H9 (cell line): ENCODE measurements around the gene ADAMTSL2. TPM values are rescaled to one million over a fixed set of nuclear protein-coding genes. Genes with fewer than 3 reads are reported as not detected.

Source experiments
- DNase-seq: peaks from one replicate; pipeline ENCODE4 v3.0.0-alpha.2; 2017
- H2AFZ ChIP-seq: one replicate; pipeline ENCODE4 v1.6.1; 2013; ENCODE audit warnings: mild to moderate bottlenecking, low read length, control low read depth, moderate library complexity
- H2AK5ac ChIP-seq: 2 replicates; pipeline ENCODE4 v1.6.1; 2013; ENCODE audit warnings: low read length, control low read depth, mixed read lengths; ENCODE audit not compliant: insufficient read length
- H2BK120ac ChIP-seq: one replicate; pipeline ENCODE4 v1.6.1; 2013; ENCODE audit warnings: low read depth, mild to moderate bottlenecking, low read length, control low read depth, inconsistent platforms; ENCODE audit not compliant: poor library complexity, severe bottlenecking
- H2BK12ac ChIP-seq: 2 replicates; pipeline ENCODE4 v1.6.1; 2013; ENCODE audit warnings: low read length, control low read depth, mixed read lengths, low read depth; ENCODE audit not compliant: insufficient read length
- H2BK15ac ChIP-seq: 2 replicates; pipeline ENCODE4 v1.6.1; 2013; ENCODE audit warnings: low read depth, low read length, control low read depth
- H2BK20ac ChIP-seq: one replicate; pipeline ENCODE4 v1.6.1; 2013; ENCODE audit warnings: low read depth, mild to moderate bottlenecking, low read length, control low read depth, inconsistent platforms; ENCODE audit not compliant: poor library complexity, severe bottlenecking
- H2BK5ac ChIP-seq: 2 replicates; pipeline ENCODE4 v1.6.1; 2013; ENCODE audit warnings: low read length, control low read depth, mixed read lengths; ENCODE audit not compliant: insufficient read length
- H3K14ac ChIP-seq: 2 replicates; pipeline ENCODE4 v1.6.1; 2013; ENCODE audit warnings: low read length, control low read depth; ENCODE audit not compliant: insufficient read depth
- H3K18ac ChIP-seq: 2 replicates; pipeline ENCODE4 v1.6.1; 2013; ENCODE audit warnings: low read depth, mild to moderate bottlenecking, mixed read lengths, low read length, control low read depth; ENCODE audit not compliant: insufficient read length
- H3K23ac ChIP-seq: 2 replicates; pipeline ENCODE4 v1.6.1; 2013; ENCODE audit warnings: low read length, control low read depth, mixed read lengths, low read depth; ENCODE audit not compliant: insufficient read length
- H3K23me2 ChIP-seq: 2 replicates; pipeline ENCODE4 v1.6.1; 2013; ENCODE audit warnings: low read depth, mild to moderate bottlenecking, mixed read lengths, low read length, control low read depth; ENCODE audit not compliant: insufficient read length, poor library complexity, severe bottlenecking
- H3K27ac ChIP-seq: 2 replicates; pipeline ENCODE4 v1.5.1; 2013; ENCODE audit warnings: low read length, control low read depth, mixed read lengths, low read depth; ENCODE audit not compliant: insufficient read length
- H3K27me3 ChIP-seq: 2 replicates; pipeline ENCODE4 v1.6.1; 2013; ENCODE audit warnings: low read length, control low read depth, inconsistent platforms; ENCODE audit not compliant: insufficient read depth
- H3K4ac ChIP-seq: 2 replicates; pipeline ENCODE4 v1.6.1; 2013; ENCODE audit warnings: low read depth, mild to moderate bottlenecking, control low read depth, inconsistent platforms, low read length, moderate library complexity
- H3K4me1 ChIP-seq: 2 replicates; pipeline ENCODE4 v1.6.1; 2013; ENCODE audit warnings: low read length, control low read depth, inconsistent platforms; ENCODE audit not compliant: insufficient read depth
- H3K4me2 ChIP-seq: 2 replicates; pipeline ENCODE4 v1.6.1; 2013; ENCODE audit warnings: low read length, control low read depth, mixed read lengths; ENCODE audit not compliant: insufficient read length, insufficient read depth
- H3K56ac ChIP-seq: 2 replicates; pipeline ENCODE4 v1.6.1; 2013; ENCODE audit warnings: low read depth, mild to moderate bottlenecking, mixed read lengths, low read length, control low read depth; ENCODE audit not compliant: insufficient read length
- H3K79me1 ChIP-seq: 2 replicates; pipeline ENCODE4 v1.6.1; 2013; ENCODE audit warnings: low read depth, mild to moderate bottlenecking, moderate library complexity, low read length, control low read depth, inconsistent platforms; ENCODE audit not compliant: insufficient read depth, poor library complexity, severe bottlenecking
- H3K79me2 ChIP-seq: 2 replicates; pipeline ENCODE4 v1.6.1; 2013; ENCODE audit warnings: low read length, control low read depth, inconsistent platforms; ENCODE audit not compliant: insufficient read depth
- H3K9ac ChIP-seq: 2 replicates; pipeline ENCODE4 v1.6.1; 2013; ENCODE audit warnings: low read length, control low read depth, mixed read lengths; ENCODE audit not compliant: insufficient read length; ENCODE audit errors: extremely low read depth
- H3K9me3 ChIP-seq: one replicate; pipeline ENCODE4 v1.6.1; 2013; ENCODE audit warnings: low read depth, low read length, inconsistent platforms; ENCODE audit not compliant: control insufficient read depth
- H3T11ph ChIP-seq: one replicate; pipeline ENCODE4 v1.6.1; 2013; ENCODE audit warnings: mild to moderate bottlenecking, low read length, control low read depth, inconsistent platforms
- H4K20me1 ChIP-seq: one replicate; pipeline ENCODE4 v1.6.1; 2013; ENCODE audit not compliant: control insufficient read depth, insufficient read length, insufficient read depth
- H4K5ac ChIP-seq: 2 replicates; pipeline ENCODE4 v1.6.1; 2013; ENCODE audit warnings: low read depth, mild to moderate bottlenecking, mixed read lengths, low read length, control low read depth; ENCODE audit not compliant: insufficient read length
- H4K8ac ChIP-seq: replicated peaks from 2 replicates; pipeline ENCODE4 v1.6.1; 2013; ENCODE audit warnings: low read length, control low read depth, mixed read lengths, low read depth; ENCODE audit not compliant: insufficient read length
- H4K91ac ChIP-seq: 2 replicates; pipeline ENCODE4 v1.6.1; 2013; ENCODE audit warnings: low read depth, mild to moderate bottlenecking, moderate library complexity, mixed read lengths, low read length, control low read depth; ENCODE audit not compliant: insufficient read length
- H3K27ac Mint-ChIP-seq, 3 experiments: 2 replicates in 2 of 3; 3 replicates in 1 of 3; pipeline ENCODE4 v1.8.0; 2020 to 2021; ENCODE audit warnings: mixed read lengths in 3 of 3, mild to moderate bottlenecking in 1 of 3, moderate library complexity in 1 of 3
- H3K27me3 Mint-ChIP-seq: 2 replicates; pipeline ENCODE4 v1.8.0; 2021; ENCODE audit warnings: low read depth, mild to moderate bottlenecking, moderate library complexity, mixed read lengths
- H3K36me3 Mint-ChIP-seq, 3 experiments: 2 replicates in 2 of 3; 3 replicates in 1 of 3; pipeline ENCODE4 v1.8.0; 2020 to 2021; ENCODE audit warnings: low read depth in 3 of 3, mixed read lengths in 3 of 3; ENCODE audit not compliant: insufficient read depth in 1 of 3
- H3K4me1 Mint-ChIP-seq, 2 experiments: 2 replicates each; pipeline ENCODE4 v1.8.0; 2020; ENCODE audit warnings: mixed read lengths in 2 of 2
- H3K4me3 Mint-ChIP-seq, 2 experiments: 2 replicates in 1 of 2; 3 replicates in 1 of 2; pipeline ENCODE4 v1.8.0; 2020 to 2021; ENCODE audit warnings: mild to moderate bottlenecking in 2 of 2, mixed read lengths in 2 of 2, moderate library complexity in 1 of 2
- H3K9me3 Mint-ChIP-seq, 2 experiments: 2 replicates in 1 of 2; 3 replicates in 1 of 2; pipeline ENCODE4 v1.8.0; 2020; ENCODE audit warnings: mild to moderate bottlenecking in 2 of 2, mixed read lengths in 2 of 2, moderate library complexity in 1 of 2
- CTCF ChIP-seq: fragments of 200-600 bp; sonication (generic); conservative IDR thresholded peaks from 3 replicates; pipeline ENCODE4 v1.8.0; 2021; ENCODE audit warnings: antibody characterized with exemption, mild to moderate bottlenecking
- WGBS: extraction: QIAGEN DNeasy Blood & Tissue Kit; methylation state at CpG from one replicate; pipeline ENCODE4 v1.1.7; 2013; ENCODE audit warnings: missing lambda C conversion rate, low lambda C conversion rate, mixed read lengths; ENCODE audit not compliant: insufficient read length; ENCODE audit errors: extremely low coverage; 5-methylcytosine and 5-hydroxymethylcytosine counted together
- total RNA-seq: library from RNA; stranded (reverse); gene quantifications from 2 replicates; pipeline ENCODE4 v1.2.1, GENCODE V29; 2021

ADAMTSL2 gene
- total RNA-seq, 1 experiment from 2014 or later, result 0.61 TPM

GRCh38 chr9:133494636-133495326 lies 39.7 kb upstream of the ADAMTSL2 start:
- H3K4ac ChIP-seq, result no peak overlapping the region
- H4K8ac ChIP-seq, result no peak overlapping the region
- no peak overlapping the region for H2BK5ac ChIP-seq
- H2BK12ac ChIP-seq, result no peak overlapping the region
- H3K9me3 ChIP-seq, result no peaks in the 10 kb centered on the region
- no peak overlapping the region for H3K56ac ChIP-seq
- H3K79me2 ChIP-seq, result no peaks in the 10 kb centered on the region
- H3K23ac ChIP-seq, result no peak overlapping the region
- H4K5ac ChIP-seq, result no peak overlapping the region
- H2AFZ ChIP-seq, result no peak overlapping the region
- H3K18ac ChIP-seq, result no peak overlapping the region
- no peak for DNase-seq
- H2AK5ac ChIP-seq, result no peak overlapping the region
- H3K9ac ChIP-seq, result no peak overlapping the region
- Mint-ChIP-seq H3K4me1 (no peaks in the 10 kb centered on the region), H3K27me3 (peaks cover 7% of the 10 kb centered on the region), H3K4me3 (no peak overlapping the region), H3K27ac (no peak overlapping the region), H3K36me3 (no peaks in the 10 kb centered on the region), H3K9me3 (0 out of 5 replicates have a peak, but pooled peaks cover 0 to 2% of the 10 kb centered on the region in 2 experiments)
- no peak for TF ChIP-seq CTCF
- H3K4me2 ChIP-seq, result no peak overlapping the region
- H2BK15ac ChIP-seq, result no peak overlapping the region
- WGBS, result no CpG with 5 or more reads among the region's 24 CpGs
- no peak overlapping the region for H2BK120ac ChIP-seq
- H4K91ac ChIP-seq, result no peak overlapping the region
- no peaks in the 10 kb centered on the region for H4K20me1 ChIP-seq
- no peak overlapping the region for H3K27ac ChIP-seq
- H2BK20ac ChIP-seq, result no peak overlapping the region
- H3K23me2 ChIP-seq, result no peaks in the 10 kb centered on the region
- no peaks in the 10 kb centered on the region for H3K27me3 ChIP-seq
- H3K4me1 ChIP-seq, result no peaks in the 10 kb centered on the region
- no peaks in the 10 kb centered on the region for H3K79me1 ChIP-seq
- H3K14ac ChIP-seq, result no peak overlapping the region
- H3T11ph ChIP-seq, result no peak overlapping the region
